NCI-H82 treated with DMSO at 0.1 percent for 48 hours (cell line): Measurements from ENCODE around the gene DISP2.

Source experiments
- DNase-seq: peaks from one replicate; lab custom pipeline; 2025; ENCODE audit not compliant: unreplicated experiment; lab: John Stamatoyannopoulos, UW

The DISP2 gene

DNA sequence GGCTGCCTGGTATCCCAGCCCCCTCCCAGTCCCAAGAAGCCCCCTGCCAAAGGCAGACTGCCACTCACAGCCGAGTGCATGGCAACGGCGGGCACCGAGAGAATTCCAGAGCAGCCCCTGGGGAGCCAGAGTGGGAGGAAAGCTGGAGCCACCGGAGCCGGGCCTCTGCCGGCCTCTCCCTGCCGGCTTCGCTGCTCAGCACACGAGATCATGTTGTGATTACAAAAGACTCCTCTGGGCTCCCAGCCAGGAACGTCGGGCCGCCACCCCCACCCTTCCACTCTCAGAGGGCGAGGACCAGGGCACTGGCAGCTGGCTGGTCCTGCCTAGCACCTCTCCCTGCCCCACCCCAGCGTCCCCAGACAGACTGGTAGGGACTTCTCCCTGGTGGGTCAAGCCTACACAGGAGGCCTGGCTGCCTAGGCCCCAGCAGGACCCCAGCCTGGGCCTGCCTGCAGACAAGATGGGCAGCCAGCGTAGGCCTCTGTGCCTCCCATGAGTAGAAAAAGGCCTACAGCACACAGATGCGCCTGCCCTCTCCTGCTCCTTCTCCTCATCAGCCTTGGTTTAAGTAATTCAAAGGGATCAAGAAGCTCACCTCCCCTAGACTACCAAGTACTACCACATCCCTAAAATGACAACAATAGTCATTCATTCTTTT lies 17.1 kb upstream of the DISP2 start, which contains the start of gene CCDC9B:
CCDC9B (minus strand) TSS at position 200 of the 661 bp plus-strand sequence; CDS start at position 80, 120 bp downstream.
- DNase-seq, result peak; percentile 28

GRCh38 chr15:40342416-40343320 lies 15.4 kb upstream of the DISP2 start:
- DNase-seq, result no peak

- DNase-seq, result no peak
Measured at GRCh38 chr15:40343512-40343911, 14.5 kb upstream of the DISP2 start.

DNA sequence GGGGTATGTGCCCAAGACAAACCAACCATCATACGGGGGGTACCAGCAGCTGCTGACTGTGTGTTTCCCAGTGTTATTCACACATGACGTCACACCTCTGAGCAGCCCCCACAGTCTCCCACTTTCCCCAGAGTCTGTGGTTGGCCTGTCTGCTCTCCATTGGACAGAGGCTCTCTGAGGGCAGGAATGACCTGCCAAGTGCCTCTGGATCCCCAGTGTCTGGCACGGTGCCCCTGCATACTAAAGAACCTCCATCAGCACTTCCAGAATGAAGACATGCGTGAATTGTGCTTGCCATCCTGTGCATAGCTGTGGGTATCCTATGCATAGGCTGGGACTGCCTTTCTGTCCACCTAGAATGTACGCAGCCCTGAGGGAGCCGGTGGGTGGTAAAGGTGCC lies 13.8 kb upstream of the DISP2 start:
- DNase-seq, result no peak

DNA sequence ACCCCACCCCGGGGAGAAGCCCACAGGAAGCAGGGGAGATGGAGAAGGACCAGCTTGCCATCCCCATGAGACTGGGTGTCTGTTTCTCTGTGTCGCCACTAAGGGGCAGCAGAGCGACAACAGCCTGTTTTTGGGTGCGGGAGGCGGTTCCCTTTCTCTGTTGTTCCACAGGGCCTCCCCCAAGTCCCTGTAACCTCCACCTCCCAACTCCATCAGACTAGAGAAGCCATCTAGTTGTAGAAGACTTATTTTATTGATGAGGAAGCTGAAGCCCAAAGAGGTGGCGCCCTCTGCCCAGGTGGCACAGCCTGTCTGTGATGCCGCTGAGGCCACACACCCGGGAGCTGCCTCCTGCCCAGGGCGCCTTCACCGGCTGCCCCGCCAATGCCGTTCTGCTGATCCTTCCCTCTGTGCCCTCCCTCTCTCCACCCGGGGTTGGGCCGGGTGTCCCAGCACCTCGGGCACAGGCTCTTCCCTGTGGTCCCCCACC lies 13.3 kb upstream of the DISP2 start:
- peak; percentile 42 for DNase-seq

DNA sequence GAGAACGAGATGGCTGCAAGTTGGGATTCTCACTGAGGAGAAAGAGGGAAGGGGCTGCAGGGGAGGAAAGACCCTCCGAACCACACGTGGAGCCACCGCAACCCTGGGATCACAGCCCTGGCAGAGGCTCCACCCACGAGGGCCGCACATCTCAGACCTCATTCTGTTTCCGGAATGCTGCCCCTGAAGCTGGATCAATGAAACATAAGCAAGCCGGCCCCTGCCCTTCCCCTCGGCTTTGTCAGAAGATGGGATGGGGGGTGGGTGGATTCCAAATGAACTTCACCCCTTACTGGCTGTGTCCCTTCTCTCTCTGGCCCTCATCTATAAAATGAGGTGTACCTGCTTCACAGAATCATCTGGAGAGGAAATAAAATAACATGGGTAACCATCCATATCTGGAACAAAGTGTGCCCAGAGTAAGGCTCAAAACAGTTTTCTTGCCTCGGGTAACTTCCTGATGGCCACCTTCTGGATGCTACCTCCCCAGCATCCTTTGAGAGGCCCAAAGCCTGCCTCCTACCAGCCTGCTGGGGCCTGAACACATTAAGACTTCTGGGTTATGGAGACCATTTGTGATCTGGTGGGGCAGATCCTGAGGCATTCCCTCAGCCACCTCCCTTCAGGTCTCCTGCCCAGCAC lies 12.7 kb upstream of the DISP2 start:
- no peak for DNase-seq

DNA sequence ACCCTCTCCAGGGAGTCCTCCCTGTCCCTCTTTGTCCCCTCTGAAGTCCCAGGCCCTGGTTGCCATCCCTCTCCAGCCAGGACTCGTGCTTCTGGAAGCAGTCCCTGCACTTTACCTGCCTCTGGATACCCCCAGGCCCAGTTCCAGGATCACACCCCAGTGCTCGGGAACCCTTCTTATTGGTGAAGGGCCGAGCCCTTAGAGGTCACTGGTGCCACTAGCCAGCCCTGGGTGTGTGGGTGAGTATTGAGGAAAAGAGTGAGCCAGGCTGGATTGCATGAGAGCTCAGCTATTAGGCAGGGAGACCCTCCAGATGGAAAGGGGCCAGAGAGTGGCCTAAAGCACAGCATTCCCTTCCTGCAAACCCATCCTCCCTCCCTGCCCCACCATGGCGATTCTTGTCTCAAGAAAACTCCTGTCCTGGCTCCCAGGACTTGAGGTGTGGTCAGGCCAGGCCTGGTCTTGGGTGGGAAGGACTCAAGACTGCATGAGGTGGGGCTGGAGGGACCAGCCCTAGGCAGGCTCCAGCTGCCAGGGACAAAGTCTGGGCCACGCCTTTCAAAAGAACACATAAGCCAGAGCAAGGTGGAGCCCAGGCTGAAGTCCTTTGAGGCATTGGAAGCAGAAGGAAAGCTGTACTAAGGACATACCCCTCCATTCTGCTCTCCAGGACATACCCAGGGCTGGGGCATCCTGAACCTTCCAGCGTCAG lies 12.0 kb upstream of the DISP2 start:
- no peak for DNase-seq

- DNase-seq, result no peak
Measured at GRCh38 chr15:40346579-40347558, 11.2 kb upstream of the DISP2 start.

GRCh38 chr15:40347559-40348473 lies 10.2 kb upstream of the DISP2 start:
- no peak for DNase-seq

- DNase-seq, result no peak
Measured at GRCh38 chr15:40348474-40348870, 9.5 kb upstream of the DISP2 start.

- DNase-seq, result no peak
Measured at GRCh38 chr15:40349163-40349562, 8.9 kb upstream of the DISP2 start.

- no peak for DNase-seq
Measured at GRCh38 chr15:40352281-40352901, 5.6 kb upstream of the DISP2 start.

DNA sequence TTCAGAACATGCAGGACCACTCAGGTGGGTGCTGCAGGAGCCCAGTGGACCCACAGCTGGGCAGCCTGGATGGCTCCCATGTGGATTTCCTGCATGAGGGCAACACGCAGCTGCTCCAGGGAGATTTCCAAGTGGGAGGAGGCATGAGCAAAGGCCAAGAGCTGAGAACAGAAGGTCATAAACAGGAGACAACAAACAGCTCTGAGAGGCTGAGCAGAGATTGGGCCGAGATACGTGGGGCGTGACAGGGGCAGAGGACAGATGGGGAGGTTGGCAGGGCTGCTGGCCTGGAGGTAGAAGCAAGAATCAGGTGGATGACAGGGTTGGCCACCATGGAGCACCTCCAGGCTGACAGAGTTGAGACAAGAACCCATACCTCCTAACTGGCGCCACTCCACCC lies 4.3 kb upstream of the DISP2 start:
- DNase-seq, result no peak

DNA sequence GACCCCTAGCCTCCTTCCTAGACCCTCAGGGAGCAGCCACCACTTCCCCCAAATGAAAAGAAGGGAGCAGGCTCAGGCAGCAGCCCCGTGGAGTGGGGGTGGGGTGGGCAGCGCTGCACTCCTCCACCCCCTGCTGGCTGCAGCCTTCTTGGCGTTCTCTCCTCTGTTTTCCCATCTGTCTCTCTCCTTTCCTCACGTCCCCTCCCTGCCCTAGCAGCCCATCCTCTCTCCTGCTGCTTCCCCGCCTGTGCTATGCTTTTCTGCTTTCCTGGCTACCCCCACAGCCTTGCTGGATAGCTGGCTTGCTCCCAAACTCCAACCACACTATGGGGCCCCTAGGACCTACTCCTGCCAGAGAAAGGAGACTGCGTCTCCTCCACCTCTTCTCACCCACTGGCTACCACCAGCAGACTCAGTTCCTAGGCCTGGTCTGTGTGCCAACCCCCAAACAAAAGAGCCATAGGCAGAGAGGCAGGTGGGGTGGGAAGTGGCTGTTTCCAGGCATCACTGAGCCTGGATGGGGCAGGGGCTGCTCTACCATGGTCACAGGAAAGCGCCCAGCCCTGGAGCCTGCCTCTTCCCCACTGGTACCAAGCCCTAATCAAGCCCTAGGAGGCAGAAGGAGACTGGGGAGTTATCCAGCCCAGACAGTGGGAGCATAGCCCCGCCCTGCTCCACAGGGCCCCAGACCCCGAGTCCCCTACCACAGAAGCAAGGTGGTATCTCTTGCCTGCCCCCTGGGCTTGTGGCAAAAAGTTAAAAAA lies 3.4 kb upstream of the DISP2 start:
- DNase-seq, result peak; percentile 75

DNA sequence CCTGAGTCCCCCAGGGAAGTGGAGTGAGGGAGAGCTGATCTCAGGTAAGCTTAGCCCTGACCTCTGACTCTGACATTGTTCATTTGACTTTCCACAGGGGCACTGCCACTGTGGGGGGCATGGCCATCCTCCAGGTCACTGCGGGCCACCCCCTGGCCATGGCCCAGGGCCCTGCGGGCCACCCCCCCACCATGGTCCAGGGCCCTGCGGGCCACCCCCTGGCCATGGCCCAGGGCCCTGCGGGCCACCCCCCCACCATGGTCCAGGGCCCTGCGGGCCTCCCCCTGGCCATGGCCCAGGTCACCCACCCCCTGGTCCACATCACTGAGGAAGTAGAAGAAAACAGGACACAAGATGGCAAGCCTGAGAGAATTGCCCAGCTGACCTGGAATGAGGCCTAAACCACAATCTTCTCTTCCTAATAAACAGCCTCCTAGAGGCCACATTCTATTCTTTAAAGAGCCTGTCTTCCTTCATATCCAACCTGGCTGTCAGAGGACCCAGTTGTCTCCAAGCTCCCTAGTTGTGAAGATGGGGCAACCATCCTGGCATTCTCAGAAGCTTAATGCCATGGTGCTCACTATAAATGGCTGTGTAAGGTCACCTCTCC lies 1.9 kb upstream of the DISP2 start:
- no peak for DNase-seq

DNA sequence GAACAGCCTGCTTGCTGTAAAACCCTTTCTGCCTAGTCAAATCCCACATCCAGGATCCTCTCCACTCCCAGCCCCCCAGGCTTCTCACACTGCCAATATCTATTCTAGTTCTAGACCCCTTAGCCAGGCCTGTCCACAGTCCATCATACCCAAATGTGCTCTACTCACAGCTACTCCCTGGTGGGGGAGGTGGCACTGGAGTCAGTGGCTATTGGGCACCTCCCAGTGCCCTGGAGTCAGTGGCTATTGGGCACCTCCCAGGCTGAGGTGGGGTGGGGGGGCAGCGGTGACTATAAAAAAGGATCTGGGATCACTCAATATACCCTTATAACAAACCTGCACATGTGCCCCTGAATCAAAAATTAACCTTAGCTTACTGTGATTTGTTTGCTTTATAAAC lies 773 bp upstream of the DISP2 start:
- no peak for DNase-seq
